GM23338 (cell line): ENCODE results near the gene EXOC6.

Experiments used
- CREB1 ChIP-seq: fragments of 250-450 bp; sonication (Bioruptor Pico); IDR thresholded peaks from 2 replicates; pipeline ENCODE4 v1.5.0; 2020; ENCODE audit warnings: low read depth, mild to moderate bottlenecking, moderate library complexity
- CTCF ChIP-seq, 2 experiments: fragments of 200-600 bp in 1 of 2; sonication (generic) in 1 of 2; conservative IDR thresholded peaks; 2 replicates each; pipeline versions ENCODE4 v1.5.1 to v1.6.1; 2016 to 2017; ENCODE audit warnings: antibody characterized with exemption in 2 of 2, low read depth in 2 of 2, mild to moderate bottlenecking in 2 of 2, moderate library complexity in 1 of 2
- EZH2 ChIP-seq: fragments of 200-600 bp; sonication (generic); IDR thresholded peaks from one replicate; pipeline ENCODE4 v1.8.0; 2017; ENCODE audit warnings: antibody characterized with exemption, mild to moderate bottlenecking, low read depth; ENCODE audit not compliant: unreplicated experiment
- EZH2phosphoT487 ChIP-seq: fragments of 200-600 bp; sonication (generic); IDR thresholded peaks from one replicate; pipeline ENCODE4 v1.8.1; 2018; ENCODE audit warnings: antibody characterized with exemption; ENCODE audit not compliant: unreplicated experiment
- JUNB ChIP-seq: IDR thresholded peaks from one replicate; pipeline ENCODE4 v1.6.1; 2016; ENCODE audit warnings: antibody characterized with exemption; ENCODE audit not compliant: unreplicated experiment
- NANOG ChIP-seq: IDR thresholded peaks from 2 replicates; pipeline ENCODE4 v1.6.1; 2016; ENCODE audit warnings: antibody characterized with exemption, borderline replicate concordance
- POLR2AphosphoS5 ChIP-seq: IDR thresholded peaks from 2 replicates; pipeline ENCODE4 v1.6.1; 2016; ENCODE audit warnings: antibody characterized with exemption, low read depth
- REST ChIP-seq: IDR thresholded peaks from one replicate; pipeline ENCODE4 v1.6.1; 2018; ENCODE audit warnings: antibody characterized with exemption; ENCODE audit not compliant: unreplicated experiment
- STAT1 ChIP-seq: IDR thresholded peaks from one replicate; pipeline ENCODE4 v1.6.1; 2016; ENCODE audit warnings: antibody characterized with exemption; ENCODE audit not compliant: unreplicated experiment
- ZNF114 ChIP-seq: fragments of 250-450 bp; sonication (Bioruptor Pico); IDR thresholded peaks from 2 replicates; pipeline ENCODE4 v1.5.0; 2020; ENCODE audit warnings: mild to moderate bottlenecking, moderate library complexity
- TF ChIP-seq, protein P1 (sequence below): fragments of 250-450 bp; sonication (Bioruptor Pico); IDR thresholded peaks from 2 replicates; pipeline ENCODE4 v1.5.0; 2020; ENCODE audit warnings: mild to moderate bottlenecking, moderate library complexity

DNA sequence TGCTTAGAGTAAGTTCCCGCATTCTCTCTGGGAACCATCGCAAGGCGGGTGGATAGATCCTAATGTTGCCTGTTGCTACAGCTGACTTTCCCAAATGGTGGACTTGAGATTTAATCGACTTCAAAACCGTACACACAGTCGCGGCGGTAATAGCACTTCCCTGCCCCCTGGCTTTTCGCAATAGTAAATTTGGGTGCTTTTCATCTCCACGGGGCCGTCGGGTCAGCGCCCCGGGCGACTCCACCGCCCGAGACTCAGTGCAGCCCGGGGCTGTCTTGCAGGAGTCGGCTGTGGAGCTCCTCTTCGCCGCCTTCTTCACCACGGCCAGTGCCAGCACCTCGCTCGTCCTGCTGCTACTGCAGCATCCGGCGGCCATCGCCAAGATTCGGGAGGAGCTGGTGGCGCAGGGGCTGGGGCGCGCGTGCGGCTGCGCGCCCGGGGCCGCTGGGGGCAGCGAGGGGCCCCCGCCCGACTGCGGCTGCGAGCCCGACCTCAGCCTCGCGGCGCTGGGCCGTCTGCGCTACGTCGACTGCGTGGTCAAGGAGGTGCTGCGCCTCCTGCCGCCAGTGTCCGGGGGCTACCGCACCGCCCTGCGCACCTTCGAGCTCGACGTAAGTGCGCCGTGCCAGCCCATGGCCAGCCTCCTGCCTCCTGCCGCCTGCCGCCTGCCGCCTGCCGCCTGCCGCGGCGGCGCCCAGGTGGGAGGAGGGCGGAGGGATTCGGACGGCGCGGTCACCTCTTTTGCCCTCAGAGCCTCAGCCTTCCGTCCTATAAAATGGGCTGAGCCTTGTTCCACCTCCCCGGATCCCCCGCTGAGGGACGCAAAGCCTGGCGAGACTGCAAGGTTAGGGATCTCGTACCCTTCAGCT lies 217.6 kb downstream of the EXOC6 start:
- TF ChIP-seq STAT1 (no peak), CTCF (conservative IDR thresholded peaks at IDR 0.05; ENCODE audit: low read depth in 2 of 2) (peak in 1 of 2 experiments; percentile 48; a peak in 2 of 4 replicates), POLR2AphosphoS5 (no peak), JUNB (no peak), REST (no peak), EZH2phosphoT487 (peak; percentile 89), NANOG (no peak), EZH2 (peak; percentile 98), CREB1 (CRISPR knock-in tag) (peak; percentile 39; the same call in 1 of the 2 replicates), ZNF114 (no peak)
- TF ChIP-seq, protein P1, sequence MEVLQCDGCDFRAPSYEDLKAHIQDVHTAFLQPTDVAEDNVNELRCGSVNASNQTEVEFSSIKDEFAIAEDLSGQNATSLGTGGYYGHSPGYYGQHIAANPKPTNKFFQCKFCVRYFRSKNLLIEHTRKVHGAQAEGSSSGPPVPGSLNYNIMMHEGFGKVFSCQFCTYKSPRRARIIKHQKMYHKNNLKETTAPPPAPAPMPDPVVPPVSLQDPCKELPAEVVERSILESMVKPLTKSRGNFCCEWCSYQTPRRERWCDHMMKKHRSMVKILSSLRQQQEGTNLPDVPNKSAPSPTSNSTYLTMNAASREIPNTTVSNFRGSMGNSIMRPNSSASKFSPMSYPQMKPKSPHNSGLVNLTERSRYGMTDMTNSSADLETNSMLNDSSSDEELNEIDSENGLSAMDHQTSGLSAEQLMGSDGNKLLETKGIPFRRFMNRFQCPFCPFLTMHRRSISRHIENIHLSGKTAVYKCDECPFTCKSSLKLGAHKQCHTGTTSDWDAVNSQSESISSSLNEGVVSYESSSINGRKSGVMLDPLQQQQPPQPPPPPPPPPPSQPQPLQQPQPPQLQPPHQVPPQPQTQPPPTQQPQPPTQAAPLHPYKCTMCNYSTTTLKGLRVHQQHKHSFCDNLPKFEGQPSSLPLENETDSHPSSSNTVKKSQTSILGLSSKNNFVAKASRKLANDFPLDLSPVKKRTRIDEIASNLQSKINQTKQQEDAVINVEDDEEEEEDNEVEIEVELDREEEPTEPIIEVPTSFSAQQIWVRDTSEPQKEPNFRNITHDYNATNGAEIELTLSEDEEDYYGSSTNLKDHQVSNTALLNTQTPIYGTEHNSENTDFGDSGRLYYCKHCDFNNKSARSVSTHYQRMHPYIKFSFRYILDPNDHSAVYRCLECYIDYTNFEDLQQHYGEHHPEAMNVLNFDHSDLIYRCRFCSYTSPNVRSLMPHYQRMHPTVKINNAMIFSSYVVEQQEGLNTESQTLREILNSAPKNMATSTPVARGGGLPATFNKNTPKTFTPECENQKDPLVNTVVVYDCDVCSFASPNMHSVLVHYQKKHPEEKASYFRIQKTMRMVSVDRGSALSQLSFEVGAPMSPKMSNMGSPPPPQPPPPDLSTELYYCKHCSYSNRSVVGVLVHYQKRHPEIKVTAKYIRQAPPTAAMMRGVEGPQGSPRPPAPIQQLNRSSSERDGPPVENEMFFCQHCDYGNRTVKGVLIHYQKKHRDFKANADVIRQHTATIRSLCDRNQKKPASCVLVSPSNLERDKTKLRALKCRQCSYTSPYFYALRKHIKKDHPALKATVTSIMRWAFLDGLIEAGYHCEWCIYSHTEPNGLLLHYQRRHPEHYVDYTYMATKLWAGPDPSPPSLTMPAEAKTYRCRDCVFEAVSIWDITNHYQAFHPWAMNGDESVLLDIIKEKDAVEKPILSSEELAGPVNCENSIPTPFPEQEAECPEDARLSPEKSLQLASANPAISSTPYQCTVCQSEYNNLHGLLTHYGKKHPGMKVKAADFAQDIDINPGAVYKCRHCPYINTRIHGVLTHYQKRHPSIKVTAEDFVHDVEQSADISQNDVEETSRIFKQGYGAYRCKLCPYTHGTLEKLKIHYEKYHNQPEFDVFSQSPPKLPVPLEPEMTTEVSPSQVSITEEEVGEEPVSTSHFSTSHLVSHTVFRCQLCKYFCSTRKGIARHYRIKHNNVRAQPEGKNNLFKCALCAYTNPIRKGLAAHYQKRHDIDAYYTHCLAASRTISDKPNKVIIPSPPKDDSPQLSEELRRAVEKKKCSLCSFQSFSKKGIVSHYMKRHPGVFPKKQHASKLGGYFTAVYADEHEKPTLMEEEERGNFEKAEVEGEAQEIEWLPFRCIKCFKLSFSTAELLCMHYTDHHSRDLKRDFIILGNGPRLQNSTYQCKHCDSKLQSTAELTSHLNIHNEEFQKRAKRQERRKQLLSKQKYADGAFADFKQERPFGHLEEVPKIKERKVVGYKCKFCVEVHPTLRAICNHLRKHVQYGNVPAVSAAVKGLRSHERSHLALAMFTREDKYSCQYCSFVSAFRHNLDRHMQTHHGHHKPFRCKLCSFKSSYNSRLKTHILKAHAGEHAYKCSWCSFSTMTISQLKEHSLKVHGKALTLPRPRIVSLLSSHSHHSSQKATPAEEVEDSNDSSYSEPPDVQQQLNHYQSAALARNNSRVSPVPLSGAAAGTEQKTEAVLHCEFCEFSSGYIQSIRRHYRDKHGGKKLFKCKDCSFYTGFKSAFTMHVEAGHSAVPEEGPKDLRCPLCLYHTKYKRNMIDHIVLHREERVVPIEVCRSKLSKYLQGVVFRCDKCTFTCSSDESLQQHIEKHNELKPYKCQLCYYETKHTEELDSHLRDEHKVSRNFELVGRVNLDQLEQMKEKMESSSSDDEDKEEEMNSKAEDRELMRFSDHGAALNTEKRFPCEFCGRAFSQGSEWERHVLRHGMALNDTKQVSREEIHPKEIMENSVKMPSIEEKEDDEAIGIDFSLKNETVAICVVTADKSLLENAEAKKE (CRISPR knock-in tag): no peak
